Neural progenitor cell (in vitro differentiated cells): ENCODE results near the gene HABP2. TPM values are rescaled to one million over a fixed set of nuclear protein-coding genes. Genes with fewer than 3 reads are reported as not detected.

ENCODE experiments used
- DNase-seq: peaks from one replicate; pipeline ENCODE4 v3.0.0-alpha.2; 2016; ENCODE audit warnings: low spot score
- H2AFZ ChIP-seq: fragments of 200-600 bp; sonication (generic); replicated peaks from 2 replicates; pipeline ENCODE4 v1.6.1; 2016; ENCODE audit warnings: antibody characterized with exemption
- H3F3A ChIP-seq: fragments of 200-600 bp; sonication (generic); 2 replicates; pipeline ENCODE4 v1.6.1; 2016; ENCODE audit warnings: antibody characterized with exemption, low read depth
- H3K27ac ChIP-seq: fragments of 200-600 bp; sonication (generic); 2 replicates; pipeline ENCODE4 v1.5.1; 2016; ENCODE audit warnings: mild to moderate bottlenecking
- H3K27me3 ChIP-seq: fragments of 200-600 bp; sonication (generic); 2 replicates; pipeline ENCODE4 v1.6.1; 2016; ENCODE audit warnings: mild to moderate bottlenecking, moderate library complexity
- H3K36me3 ChIP-seq: fragments of 200-600 bp; sonication (generic); 2 replicates; pipeline ENCODE4 v1.5.1; 2016
- H3K4me1 ChIP-seq: fragments of 200-600 bp; sonication (generic); 2 replicates; pipeline ENCODE4 v1.6.1; 2016; ENCODE audit warnings: mixed run types
- H3K4me2 ChIP-seq: fragments of 200-600 bp; sonication (generic); 2 replicates; pipeline ENCODE4 v1.6.1; 2016
- H3K4me3 ChIP-seq: fragments of 200-600 bp; sonication (generic); 2 replicates; pipeline ENCODE4 v1.5.1; 2016
- H3K79me2 ChIP-seq: fragments of 200-600 bp; sonication (generic); 2 replicates; pipeline ENCODE4 v1.6.1; 2016; ENCODE audit warnings: low read depth
- H3K9ac ChIP-seq: fragments of 200-600 bp; sonication (generic); 2 replicates; pipeline ENCODE4 v1.6.1; 2016
- H3K9me3 ChIP-seq: fragments of 200-600 bp; sonication (generic); 2 replicates; pipeline ENCODE4 v1.5.1; 2016; ENCODE audit warnings: low read depth
- H4K20me1 ChIP-seq: fragments of 200-600 bp; sonication (generic); 2 replicates; pipeline ENCODE4 v1.6.1; 2016; ENCODE audit warnings: low read depth
- H3K27ac Mint-ChIP-seq: 3 replicates; pipeline ENCODE4 v1.8.0; 2021; ENCODE audit warnings: mixed read lengths
- H3K27me3 Mint-ChIP-seq: 2 replicates; pipeline ENCODE4 v1.8.0; 2022; ENCODE audit warnings: low read depth, mild to moderate bottlenecking, inconsistent platforms, moderate library complexity, mixed read lengths; ENCODE audit not compliant: insufficient read depth
- H3K36me3 Mint-ChIP-seq: 3 replicates; pipeline ENCODE4 v1.8.0; 2021; ENCODE audit warnings: mixed read lengths
- H3K4me1 Mint-ChIP-seq: 3 replicates; pipeline ENCODE4 v1.8.0; 2021; ENCODE audit warnings: mixed read lengths
- H3K4me3 Mint-ChIP-seq: 3 replicates; pipeline ENCODE4 v1.8.0; 2021; ENCODE audit warnings: mild to moderate bottlenecking, moderate library complexity, mixed read lengths
- H3K9me3 Mint-ChIP-seq: 3 replicates; pipeline ENCODE4 v1.8.0; 2020; ENCODE audit warnings: mixed read lengths
- EZH2 ChIP-seq: fragments of 200-600 bp; sonication (generic); IDR thresholded peaks from 2 replicates; pipeline ENCODE4 v1.6.1; 2017; ENCODE audit warnings: antibody characterized with exemption, mild to moderate bottlenecking, moderate library complexity
- EZH2phosphoT487 ChIP-seq: fragments of 200-600 bp; sonication (generic); IDR thresholded peaks from 2 replicates; pipeline ENCODE4 v1.6.1; 2017; ENCODE audit warnings: antibody characterized with exemption
- total RNA-seq: library from RNA; depleted of rRNA; stranded (reverse); fragments of >200 nt; gene quantifications from 2 replicates; pipeline ENCODE4 v1.2.3, GENCODE V29; 2015; ENCODE audit warnings: low replicate concordance
- TF ChIP-seq, protein P1 (sequence below): fragments of 200-600 bp; sonication (generic); IDR thresholded peaks from 2 replicates; pipeline ENCODE4 v1.5.1; 2017; ENCODE audit warnings: antibody characterized with exemption, mild to moderate bottlenecking

Gene HABP2
- total RNA-seq, 1 donor from 2014 or later, result not detected

DNA sequence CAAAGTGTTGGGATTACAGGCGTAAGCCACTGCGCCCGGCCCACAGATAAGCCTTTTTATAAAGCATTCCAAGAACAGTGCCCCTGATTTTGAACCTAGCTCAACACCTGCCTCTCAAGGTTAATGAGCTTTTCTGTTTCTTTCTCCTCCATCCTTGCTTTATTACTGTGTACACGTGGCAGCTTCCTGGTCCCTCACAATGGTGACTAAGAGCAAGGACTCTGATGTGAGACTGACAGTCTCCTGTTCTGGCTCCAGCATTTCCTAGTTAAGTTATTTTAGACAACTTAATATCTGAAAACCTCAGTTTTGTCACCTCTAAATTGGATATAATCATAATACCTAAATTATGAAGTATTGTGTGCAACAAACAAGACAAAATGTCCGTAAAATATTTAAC lies 9.9 kb downstream of the HABP2 start:
- no peak for DNase-seq
- H3K36me3 Mint-ChIP-seq, result no peaks in the 10 kb centered on the region
- Histone ChIP-seq H3K79me2 (no peaks in the 10 kb centered on the region), H3K36me3 (no peaks in the 10 kb centered on the region), H3K27ac (no peak overlapping the region), H3K4me1 (peaks cover 20% of the 10 kb centered on the region), H3K4me3 (no peak overlapping the region), H3K4me2 (peak overlapping the region; percentile 58), H3F3A (peaks cover 21% of the 10 kb centered on the region), H3K27me3 (peaks cover 42% of the 10 kb centered on the region), H4K20me1 (no peaks in the 10 kb centered on the region), H3K9me3 (no peaks in the 10 kb centered on the region), H3K9ac (no peak overlapping the region), H2AFZ (no peak overlapping the region)
- no peaks in the 10 kb centered on the region for H3K9me3 Mint-ChIP-seq
- no peak for TF ChIP-seq EZH2
- no peak for TF ChIP-seq EZH2phosphoT487
- TF ChIP-seq, protein P1, sequence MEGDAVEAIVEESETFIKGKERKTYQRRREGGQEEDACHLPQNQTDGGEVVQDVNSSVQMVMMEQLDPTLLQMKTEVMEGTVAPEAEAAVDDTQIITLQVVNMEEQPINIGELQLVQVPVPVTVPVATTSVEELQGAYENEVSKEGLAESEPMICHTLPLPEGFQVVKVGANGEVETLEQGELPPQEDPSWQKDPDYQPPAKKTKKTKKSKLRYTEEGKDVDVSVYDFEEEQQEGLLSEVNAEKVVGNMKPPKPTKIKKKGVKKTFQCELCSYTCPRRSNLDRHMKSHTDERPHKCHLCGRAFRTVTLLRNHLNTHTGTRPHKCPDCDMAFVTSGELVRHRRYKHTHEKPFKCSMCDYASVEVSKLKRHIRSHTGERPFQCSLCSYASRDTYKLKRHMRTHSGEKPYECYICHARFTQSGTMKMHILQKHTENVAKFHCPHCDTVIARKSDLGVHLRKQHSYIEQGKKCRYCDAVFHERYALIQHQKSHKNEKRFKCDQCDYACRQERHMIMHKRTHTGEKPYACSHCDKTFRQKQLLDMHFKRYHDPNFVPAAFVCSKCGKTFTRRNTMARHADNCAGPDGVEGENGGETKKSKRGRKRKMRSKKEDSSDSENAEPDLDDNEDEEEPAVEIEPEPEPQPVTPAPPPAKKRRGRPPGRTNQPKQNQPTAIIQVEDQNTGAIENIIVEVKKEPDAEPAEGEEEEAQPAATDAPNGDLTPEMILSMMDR, result no peak
- H3K27me3 Mint-ChIP-seq, result peaks cover 14% of the 10 kb centered on the region
- H3K4me3 Mint-ChIP-seq, result no peak overlapping the region
- no peak overlapping the region for H3K27ac Mint-ChIP-seq
- H3K4me1 Mint-ChIP-seq, result peaks cover 25% of the 10 kb centered on the region

DNA sequence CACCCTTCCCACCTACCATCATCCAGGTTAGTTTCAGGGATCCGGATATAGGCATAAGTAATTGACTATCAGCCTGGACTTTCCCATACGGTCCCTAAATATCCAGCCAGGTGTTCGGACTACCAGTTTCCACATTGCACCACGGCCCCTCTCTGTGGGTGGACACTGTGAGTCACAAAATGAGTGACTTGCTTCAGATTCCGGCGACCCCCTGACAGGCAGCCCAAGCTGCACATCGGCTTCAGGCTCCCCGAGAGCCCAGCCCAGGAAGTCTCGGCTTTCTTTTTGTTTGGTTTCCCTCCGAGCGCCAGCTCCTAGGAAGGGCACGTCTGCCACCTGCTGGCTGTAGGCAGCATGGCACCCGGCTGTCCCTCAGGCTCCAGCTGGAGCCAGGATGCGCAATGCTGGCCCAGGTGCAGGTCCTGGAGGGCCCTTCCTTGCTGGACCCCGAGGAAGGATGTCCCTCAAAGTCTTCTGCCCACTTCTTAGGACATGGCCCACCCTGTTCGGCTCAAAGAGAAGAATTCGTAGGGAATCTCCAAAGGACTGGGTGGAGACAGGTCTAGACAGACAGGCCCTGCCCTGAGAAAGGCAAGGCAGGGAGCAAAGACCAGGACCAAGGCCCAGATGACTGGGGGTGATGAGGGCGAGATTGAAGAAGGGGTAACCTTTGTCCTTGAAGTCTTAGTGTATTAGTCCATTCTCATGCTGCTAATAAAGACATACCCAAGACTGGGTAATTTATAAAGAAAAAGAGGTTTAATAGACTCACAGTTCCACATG lies 10.6 kb downstream of the HABP2 start:
- Histone ChIP-seq H3K27ac (no peak overlapping the region), H3K79me2 (no peaks in the 10 kb centered on the region), H4K20me1 (no peaks in the 10 kb centered on the region), H3K4me2 (peak overlapping the region; percentile 58), H3K27me3 (peaks cover 41% of the 10 kb centered on the region), H3K4me1 (peaks cover 15% of the 10 kb centered on the region), H3K4me3 (no peak overlapping the region), H3F3A (peaks cover 13% of the 10 kb centered on the region), H3K36me3 (no peaks in the 10 kb centered on the region), H2AFZ (peak overlapping the region; percentile 30), H3K9ac (no peak overlapping the region), H3K9me3 (no peaks in the 10 kb centered on the region)
- peaks cover 9% of the 10 kb centered on the region for H3K27me3 Mint-ChIP-seq
- peak overlapping the region; percentile 76 for H3K27ac Mint-ChIP-seq
- no peaks in the 10 kb centered on the region for H3K9me3 Mint-ChIP-seq
- H3K36me3 Mint-ChIP-seq, result no peaks in the 10 kb centered on the region
- peak overlapping the region; percentile 83 for H3K4me3 Mint-ChIP-seq
- peaks cover 17% of the 10 kb centered on the region for H3K4me1 Mint-ChIP-seq
- peak; percentile 91 for DNase-seq
- TF ChIP-seq EZH2, result no peak
- TF ChIP-seq, protein P1, result peak; percentile 98

DNA sequence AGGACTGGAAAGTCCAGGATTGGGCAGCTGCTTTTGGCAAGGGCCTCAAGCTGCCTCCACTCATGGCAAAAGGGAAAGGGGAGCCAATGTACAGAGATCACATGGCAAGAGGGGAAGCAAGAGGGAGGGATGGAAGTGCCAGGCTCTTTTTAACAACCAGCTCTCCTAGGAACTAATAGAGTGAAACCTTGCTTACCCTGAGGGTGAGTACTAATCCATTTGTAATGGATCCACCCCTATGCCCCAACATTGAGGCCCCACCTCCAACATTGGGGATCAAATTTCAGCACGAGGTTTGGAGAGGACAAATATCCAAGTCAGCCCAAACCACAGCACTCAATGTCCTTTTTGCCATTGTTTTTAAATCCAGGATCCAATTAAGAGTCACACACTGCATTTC lies 12.5 kb downstream of the HABP2 start:
- Histone ChIP-seq H3K36me3 (no peaks in the 10 kb centered on the region), H3K27ac (no peak overlapping the region), H3K4me3 (no peak overlapping the region), H2AFZ (no peak overlapping the region), H4K20me1 (no peaks in the 10 kb centered on the region), H3F3A (peaks cover 8% of the 10 kb centered on the region), H3K4me2 (no peak overlapping the region), H3K79me2 (no peaks in the 10 kb centered on the region), H3K9me3 (no peaks in the 10 kb centered on the region), H3K27me3 (peaks cover 22% of the 10 kb centered on the region), H3K9ac (no peak overlapping the region), H3K4me1 (peaks cover 15% of the 10 kb centered on the region)
- Mint-ChIP-seq H3K4me1 (peaks cover 16% of the 10 kb centered on the region), H3K27me3 (peaks cover 3% of the 10 kb centered on the region), H3K4me3 (no peak overlapping the region), H3K9me3 (no peaks in the 10 kb centered on the region), H3K27ac (no peak overlapping the region), H3K36me3 (no peaks in the 10 kb centered on the region)
- TF ChIP-seq, protein P1, result no peak
- TF ChIP-seq EZH2phosphoT487 (no peak), EZH2 (no peak)
- no peak for DNase-seq
